Lower lobe of right lung (tissue), 2 donors: Measurements from ENCODE around the gene TBPL1. TPM values are rescaled to one million over a fixed set of nuclear protein-coding genes. Genes with fewer than 3 reads are reported as not detected.

Source experiments
- ATAC-seq, 2 donors: fragments of 200-7000 bp; cut with Tn5 transposase; one replicate each; pipeline ENCODE4 v1.9.1; 2020 to 2022; ENCODE audit warnings: mild to moderate bottlenecking in 2 of 2, moderate library complexity in 2 of 2
- DNase-seq: peaks from one replicate; pipeline ENCODE4 v3.0.0-alpha.2; 2020
- H3K27ac ChIP-seq: fragments of 200-600 bp; one replicate; pipeline ENCODE4 v1.8.0; 2022
- H3K27me3 ChIP-seq: fragments of 200-600 bp; one replicate; pipeline ENCODE4 v1.8.0; 2022; ENCODE audit warnings: low read depth
- H3K36me3 ChIP-seq: fragments of 200-600 bp; one replicate; pipeline ENCODE4 v1.8.0; 2022; ENCODE audit warnings: mild to moderate bottlenecking
- H3K4me1 ChIP-seq: fragments of 200-600 bp; one replicate; pipeline ENCODE4 v1.8.0; 2022
- H3K4me3 ChIP-seq: fragments of 200-600 bp; one replicate; pipeline ENCODE4 v1.8.0; 2022; ENCODE audit warnings: mild to moderate bottlenecking
- H3K9me3 ChIP-seq: fragments of 200-600 bp; one replicate; pipeline ENCODE4 v1.8.0; 2022
- CTCF ChIP-seq: fragments of 200-600 bp; IDR thresholded peaks from one replicate; pipeline ENCODE4 v1.8.0; 2022; ENCODE audit warnings: antibody characterized with exemption, mild to moderate bottlenecking
- intact Hi-C: fragments of 100-400 bp; cut with DNase I; formaldehyde crosslinking; loops from one replicate; pipeline ENCODE4 v1.11.0; 2022
- total RNA-seq: library from RNA; stranded (reverse); fragmentation: NEBNext Ultra II Directional; extraction: Animal tissue kit (Norgen Biotek cat#: 25700); gene quantifications from one replicate; pipeline ENCODE4 v1.2.1, GENCODE V29; 2021
- donor health status: DM: no; HTN: yes; CAD: no; lungs with severe emphysema.

The TBPL1 gene
- total RNA-seq, 1 donor from 2014 or later = 21.1 TPM

GRCh38 chr6:134014588-134015137 lies 61.6 kb downstream of the TBPL1 start:
- no peaks in the 10 kb centered on the region for H3K9me3 ChIP-seq
- DNase-seq = no peak
- no peaks in the 10 kb centered on the region for H3K27me3 ChIP-seq
- H3K27ac ChIP-seq = no peak overlapping the region
- no peak overlapping the region for H3K4me3 ChIP-seq
- no peaks in the 10 kb centered on the region for H3K4me1 ChIP-seq
- TF ChIP-seq CTCF = no peak
- no peaks in the 10 kb centered on the region for H3K36me3 ChIP-seq
- intact Hi-C loops = no loop called here
- ATAC-seq = no peak

- no peak overlapping the region for H3K4me3 ChIP-seq
- H3K4me1 ChIP-seq = peaks cover 5% of the 10 kb centered on the region
- DNase-seq (no peak), ATAC-seq (no peak)
- TF ChIP-seq CTCF = no peak
- H3K9me3 ChIP-seq = no peaks in the 10 kb centered on the region
- H3K27me3 ChIP-seq = no peaks in the 10 kb centered on the region
- intact Hi-C loops = no loop called here
- H3K36me3 ChIP-seq = no peaks in the 10 kb centered on the region
- H3K27ac ChIP-seq = no peak overlapping the region
These were observed 62.9 kb downstream of the TBPL1 start for GRCh38 chr6:134015719-134016557.

- no peak overlapping the region for H3K27ac ChIP-seq
- H3K27me3 ChIP-seq = no peaks in the 10 kb centered on the region
- no peaks in the 10 kb centered on the region for H3K36me3 ChIP-seq
- intact Hi-C loops = no loop called here
- no peak for TF ChIP-seq CTCF
- no peaks in the 10 kb centered on the region for H3K9me3 ChIP-seq
- H3K4me3 ChIP-seq = no peak overlapping the region
- DNase-seq (no peak), ATAC-seq (no peak)
- peaks cover 8% of the 10 kb centered on the region for H3K4me1 ChIP-seq
These were observed 63.5 kb downstream of the TBPL1 start for GRCh38 chr6:134016558-134016814.

GRCh38 chr6:134020071-134020470 lies 67.0 kb downstream of the TBPL1 start:
- intact Hi-C loops = no loop called here
- Histone ChIP-seq H3K9me3 (no peaks in the 10 kb centered on the region), H3K4me1 (peaks cover 8% of the 10 kb centered on the region), H3K36me3 (no peaks in the 10 kb centered on the region), H3K27ac (no peak overlapping the region), H3K27me3 (no peaks in the 10 kb centered on the region), H3K4me3 (no peak overlapping the region)
- ATAC-seq (peak in 1 of 2 donors; percentile 66), DNase-seq (no peak)
- TF ChIP-seq CTCF = no peak

DNA sequence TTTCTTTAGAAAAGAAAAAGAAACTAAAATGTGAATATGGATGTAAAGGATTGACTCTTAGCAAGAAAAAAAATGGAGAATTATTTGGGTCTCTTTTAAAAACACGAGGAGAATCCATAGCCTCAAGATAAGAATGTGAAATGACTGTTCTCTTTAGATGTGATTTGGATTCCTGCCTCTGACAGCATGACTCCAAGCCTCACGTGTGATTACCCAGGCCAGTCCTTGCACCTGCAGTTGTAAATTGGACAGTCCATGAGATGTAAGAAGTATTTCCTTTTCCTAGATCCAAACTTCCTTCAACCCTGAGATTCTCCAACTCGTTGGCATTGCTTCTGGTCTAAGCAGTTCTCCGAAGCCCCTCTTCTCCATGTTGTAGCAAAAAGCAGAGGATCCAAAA lies 67.5 kb downstream of the TBPL1 start:
- no peaks in the 10 kb centered on the region for H3K9me3 ChIP-seq
- peaks cover 8% of the 10 kb centered on the region for H3K4me1 ChIP-seq
- intact Hi-C loops = no loop called here
- no peak overlapping the region for H3K27ac ChIP-seq
- no peak overlapping the region for H3K4me3 ChIP-seq
- H3K27me3 ChIP-seq = no peaks in the 10 kb centered on the region
- no peak for TF ChIP-seq CTCF
- H3K36me3 ChIP-seq = peaks cover 3% of the 10 kb centered on the region
- no peak for ATAC-seq
- DNase-seq = no peak
